Osteoblast (primary cell): Measurements from ENCODE around the gene ICOS. TPM values are rescaled to one million over a fixed set of nuclear protein-coding genes. Genes with fewer than 3 reads are reported as not detected.
"Not testable (repeated sequence)": the region's sequence is repeated elsewhere in the genome, so short reads cannot be mapped to it uniquely, and the experiment has no call there.

ENCODE experiments used
- DNase-seq: peaks from one replicate; pipeline ENCODE4 v3.0.0; 2011; ENCODE audit warnings: low spot score, mixed read lengths; ENCODE audit not compliant: insufficient read length; ENCODE audit errors: missing footprints
- H2AFZ ChIP-seq: 2 replicates; pipeline ENCODE4 v1.6.0; 2011; ENCODE audit warnings: mild to moderate bottlenecking, low read length
- H3K27ac ChIP-seq: 2 replicates; pipeline ENCODE4 v1.5.1; 2011; ENCODE audit warnings: mild to moderate bottlenecking, low read depth, low read length, moderate library complexity
- H3K27me3 ChIP-seq: 2 replicates; pipeline ENCODE4 v1.6.0; 2012; ENCODE audit warnings: mild to moderate bottlenecking, control low read depth, inconsistent platforms, low read length, moderate library complexity; ENCODE audit not compliant: insufficient read depth
- H3K36me3 ChIP-seq: 2 replicates; pipeline ENCODE4 v1.5.1; 2011; ENCODE audit warnings: mild to moderate bottlenecking, low read length, control low read depth, moderate library complexity; ENCODE audit not compliant: insufficient read depth
- H3K4me1 ChIP-seq: 2 replicates; pipeline ENCODE4 v1.5.1; 2011; ENCODE audit warnings: mild to moderate bottlenecking, low read length, control low read depth, moderate library complexity; ENCODE audit not compliant: insufficient read depth
- H3K4me2 ChIP-seq: 2 replicates; pipeline ENCODE4 v1.6.0; 2011; ENCODE audit warnings: mild to moderate bottlenecking, low read length; ENCODE audit not compliant: insufficient read depth
- H3K4me3 ChIP-seq: fragments of 200-600 bp; sonication (generic); 3 replicates; pipeline ENCODE4 v1.5.1; 2012; ENCODE audit warnings: mild to moderate bottlenecking, low read length, inconsistent platforms; ENCODE audit not compliant: insufficient read depth
- H3K79me2 ChIP-seq: 2 replicates; pipeline ENCODE4 v1.6.0; 2012; ENCODE audit warnings: mild to moderate bottlenecking, low read length, control low read depth, inconsistent platforms; ENCODE audit not compliant: insufficient read depth
- H3K9me3 ChIP-seq: 2 replicates; pipeline ENCODE4 v1.5.1; 2011; ENCODE audit warnings: low read depth, low read length, control low read depth
- H4K20me1 ChIP-seq: 2 replicates; pipeline ENCODE4 v1.6.0; 2012; ENCODE audit warnings: mild to moderate bottlenecking, low read length, control low read depth; ENCODE audit not compliant: insufficient read depth
- total RNA-seq: library from RNA; depleted of rRNA; stranded (reverse); fragments of >200 nt; gene quantifications from 2 replicates; pipeline ENCODE4 v1.2.3, GENCODE V29; 2012
- TF ChIP-seq, protein P1 (sequence below): IDR thresholded peaks from 2 replicates; pipeline ENCODE4 v1.5.1; 2011; ENCODE audit warnings: mild to moderate bottlenecking, low read depth, low read length, moderate library complexity; ENCODE audit errors: extremely low read depth

ICOS gene
- total RNA-seq, 1 donor, result not detected

DNA sequence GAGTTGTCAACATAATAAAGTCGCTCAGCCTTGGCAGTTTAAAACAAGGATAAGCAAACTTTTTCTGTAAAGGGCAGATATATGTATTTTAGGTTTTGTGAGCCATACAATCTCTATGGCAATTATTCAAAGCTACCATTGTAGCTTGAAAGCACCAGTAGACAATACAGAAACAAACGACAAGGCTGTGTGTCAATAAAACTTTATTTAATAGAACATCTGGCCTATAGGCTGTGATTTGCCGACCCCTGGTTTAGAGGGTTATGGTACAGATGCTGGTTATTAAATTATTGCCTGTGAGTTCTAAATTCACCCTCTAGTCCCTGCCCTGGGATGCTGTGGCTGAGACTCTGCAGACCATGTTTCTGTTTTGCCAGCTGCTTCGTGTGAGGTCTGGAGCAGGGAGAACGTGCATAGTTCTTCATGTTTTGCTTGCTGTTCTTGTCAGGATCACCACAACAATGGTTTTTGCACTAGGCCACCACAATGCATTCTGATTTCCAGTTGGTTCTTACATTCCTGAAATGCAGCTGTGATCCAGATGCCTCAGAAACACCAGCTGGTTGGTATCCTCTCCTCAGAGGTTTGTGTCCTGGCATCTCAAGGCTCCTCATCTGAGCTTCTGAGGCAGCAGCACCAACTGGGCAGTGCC, 46.6 kb downstream of the ICOS start:
- H3K4me2 ChIP-seq, result no peak overlapping the region
- no peak overlapping the region for H2AFZ ChIP-seq
- H3K79me2 ChIP-seq, result no peaks in the 10 kb centered on the region
- TF ChIP-seq, protein P1, sequence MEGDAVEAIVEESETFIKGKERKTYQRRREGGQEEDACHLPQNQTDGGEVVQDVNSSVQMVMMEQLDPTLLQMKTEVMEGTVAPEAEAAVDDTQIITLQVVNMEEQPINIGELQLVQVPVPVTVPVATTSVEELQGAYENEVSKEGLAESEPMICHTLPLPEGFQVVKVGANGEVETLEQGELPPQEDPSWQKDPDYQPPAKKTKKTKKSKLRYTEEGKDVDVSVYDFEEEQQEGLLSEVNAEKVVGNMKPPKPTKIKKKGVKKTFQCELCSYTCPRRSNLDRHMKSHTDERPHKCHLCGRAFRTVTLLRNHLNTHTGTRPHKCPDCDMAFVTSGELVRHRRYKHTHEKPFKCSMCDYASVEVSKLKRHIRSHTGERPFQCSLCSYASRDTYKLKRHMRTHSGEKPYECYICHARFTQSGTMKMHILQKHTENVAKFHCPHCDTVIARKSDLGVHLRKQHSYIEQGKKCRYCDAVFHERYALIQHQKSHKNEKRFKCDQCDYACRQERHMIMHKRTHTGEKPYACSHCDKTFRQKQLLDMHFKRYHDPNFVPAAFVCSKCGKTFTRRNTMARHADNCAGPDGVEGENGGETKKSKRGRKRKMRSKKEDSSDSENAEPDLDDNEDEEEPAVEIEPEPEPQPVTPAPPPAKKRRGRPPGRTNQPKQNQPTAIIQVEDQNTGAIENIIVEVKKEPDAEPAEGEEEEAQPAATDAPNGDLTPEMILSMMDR, result no peak
- H3K4me1 ChIP-seq, result no peaks in the 10 kb centered on the region
- no peak overlapping the region for H3K27ac ChIP-seq
- no peaks in the 10 kb centered on the region for H3K9me3 ChIP-seq
- no peak for DNase-seq
- H3K36me3 ChIP-seq, result no peaks in the 10 kb centered on the region
- peaks cover 13% of the 10 kb centered on the region for H3K27me3 ChIP-seq
- no peaks in the 10 kb centered on the region for H4K20me1 ChIP-seq
- no peak overlapping the region for H3K4me3 ChIP-seq

DNA sequence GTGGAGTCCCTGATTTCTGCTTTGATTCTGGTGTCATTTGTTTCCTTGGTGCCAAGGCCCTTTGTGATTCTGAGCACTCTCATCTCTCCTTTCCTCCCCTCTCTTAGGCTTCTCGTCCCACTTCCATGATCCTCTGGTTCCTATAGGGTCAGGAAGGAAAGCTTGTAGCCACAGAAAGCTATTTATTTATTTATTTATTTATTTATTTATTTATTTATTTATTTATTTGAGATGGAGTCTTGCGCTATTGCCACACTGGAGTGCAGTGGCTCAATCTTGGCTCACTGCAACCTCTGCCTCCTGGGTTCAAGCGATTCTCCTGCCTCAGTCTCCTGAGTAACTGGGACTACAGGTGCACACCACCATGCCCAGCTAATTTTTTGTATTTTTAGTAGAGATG, 49.4 kb downstream of the ICOS start:
- H3K4me3 ChIP-seq, H3K27ac ChIP-seq, H3K4me2 ChIP-seq, H3K79me2 ChIP-seq, H3K4me1 ChIP-seq, DNase-seq, H4K20me1 ChIP-seq, H3K36me3 ChIP-seq, H2AFZ ChIP-seq, H3K9me3 ChIP-seq: not testable (repeated sequence)
- peaks cover 13% of the 10 kb centered on the region for H3K27me3 ChIP-seq

DNA sequence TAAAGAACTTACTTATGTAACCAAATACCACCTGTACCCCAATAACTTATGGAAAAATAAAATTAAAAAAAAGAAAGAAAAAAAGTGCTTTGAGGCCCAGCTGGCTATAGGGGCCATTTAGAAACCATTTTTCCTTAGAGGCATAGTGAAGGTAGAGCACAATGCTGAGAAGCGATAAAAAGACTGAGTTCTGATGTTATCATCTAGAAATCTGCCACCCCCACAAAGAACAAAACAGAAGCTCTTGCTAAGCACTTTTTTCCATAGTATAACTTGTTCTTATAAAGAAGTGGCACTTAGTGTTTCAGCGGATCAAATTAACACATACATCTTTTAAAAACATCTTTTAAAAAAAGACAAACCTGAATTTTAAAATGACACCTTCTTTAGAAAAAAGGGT, 51.4 kb downstream of the ICOS start:
- H2AFZ ChIP-seq, result no peak overlapping the region

DNA sequence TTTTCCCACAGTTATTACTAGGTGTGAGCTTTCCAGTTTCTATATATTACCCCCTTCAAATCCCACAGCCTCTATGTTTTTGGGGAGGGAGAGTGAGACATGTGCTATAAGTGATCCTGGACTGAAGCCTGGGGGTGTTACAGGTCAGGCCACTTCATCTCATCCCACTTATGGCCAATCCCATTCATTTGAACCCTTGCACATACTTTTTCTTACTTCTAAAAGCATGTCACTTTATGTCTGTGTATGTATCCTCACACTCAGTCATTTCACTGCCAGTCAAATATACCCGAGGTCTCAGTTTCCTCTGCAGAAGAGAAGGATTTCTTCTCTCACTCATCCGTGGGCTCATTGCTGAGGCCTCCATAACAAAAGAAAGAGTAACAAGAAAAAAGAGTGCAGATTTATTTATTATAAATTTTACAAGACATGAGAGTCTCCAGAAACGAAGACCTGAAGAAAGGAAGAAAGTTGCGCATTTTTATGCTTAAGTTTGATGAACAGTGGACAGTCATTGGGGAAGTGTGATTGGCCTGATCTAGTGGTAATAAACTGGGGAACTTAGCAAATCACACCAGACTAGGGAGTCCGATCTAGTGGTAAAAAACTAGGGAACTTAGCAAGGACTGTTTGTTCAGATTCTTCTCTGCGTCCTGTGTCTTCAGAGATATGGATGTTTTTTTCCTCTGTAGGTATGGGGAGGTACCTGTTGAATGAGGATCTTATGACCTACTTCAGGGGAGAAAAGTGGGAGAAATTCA, 52.1 kb downstream of the ICOS start:
- no peaks in the 10 kb centered on the region for H3K36me3 ChIP-seq
- no peak overlapping the region for H3K27ac ChIP-seq
- H2AFZ ChIP-seq, result no peak overlapping the region
- DNase-seq, result no peak
- H3K4me3 ChIP-seq, result no peak overlapping the region
- TF ChIP-seq, protein P1, result no peak
- H3K79me2 ChIP-seq, result no peaks in the 10 kb centered on the region
- no peaks in the 10 kb centered on the region for H4K20me1 ChIP-seq
- H3K4me1 ChIP-seq, result no peaks in the 10 kb centered on the region
- no peaks in the 10 kb centered on the region for H3K9me3 ChIP-seq
- no peak overlapping the region for H3K4me2 ChIP-seq
- peaks cover 12% of the 10 kb centered on the region for H3K27me3 ChIP-seq

More for the DNA sequence above, 51.4 kb downstream of the ICOS start:
- H3K79me2 ChIP-seq, result no peaks in the 10 kb centered on the region
- H4K20me1 ChIP-seq, result no peaks in the 10 kb centered on the region
- H3K36me3 ChIP-seq, result no peaks in the 10 kb centered on the region
- no peak overlapping the region for H3K4me3 ChIP-seq
- H3K4me2 ChIP-seq, result no peak overlapping the region
- peaks cover 13% of the 10 kb centered on the region for H3K27me3 ChIP-seq
- TF ChIP-seq, protein P1, result no peak
- H3K27ac ChIP-seq, result no peak overlapping the region
- no peaks in the 10 kb centered on the region for H3K4me1 ChIP-seq
- no peak for DNase-seq
- no peaks in the 10 kb centered on the region for H3K9me3 ChIP-seq
